ENCODE results near the gene MILR1.

DNA sequence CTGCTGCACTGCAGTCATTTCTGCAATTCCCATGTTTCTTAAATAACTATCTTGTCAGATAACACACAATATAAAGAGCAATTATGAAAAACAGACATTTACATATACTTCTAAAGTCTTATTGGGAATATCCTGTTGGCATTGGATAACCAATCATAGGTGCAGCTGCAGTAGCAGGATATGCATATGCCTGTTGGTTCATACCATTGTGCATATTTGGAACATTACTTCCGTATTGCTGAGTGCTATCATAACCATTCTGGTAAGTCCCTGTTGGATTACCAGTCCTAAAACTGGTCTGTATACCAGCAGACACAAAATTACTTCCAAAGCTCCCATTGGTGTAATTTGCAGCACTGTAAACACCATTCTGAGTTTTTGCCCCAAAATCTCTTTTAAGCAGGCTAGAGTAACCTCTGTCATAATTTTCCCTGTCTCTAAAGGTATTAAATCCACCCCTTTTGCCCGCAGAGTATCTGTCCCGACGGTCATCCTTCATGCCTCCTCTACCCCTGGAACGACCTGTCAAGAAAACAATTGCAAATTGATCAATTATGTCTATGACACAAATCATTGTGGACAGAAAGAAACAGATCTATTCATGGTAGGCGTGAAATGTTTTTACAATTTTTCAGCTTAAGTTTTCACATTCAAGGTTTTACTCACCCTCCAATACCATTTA lies 51.0 kb downstream of the MILR1 start:
- TF ChIP-seq, protein P1, sequence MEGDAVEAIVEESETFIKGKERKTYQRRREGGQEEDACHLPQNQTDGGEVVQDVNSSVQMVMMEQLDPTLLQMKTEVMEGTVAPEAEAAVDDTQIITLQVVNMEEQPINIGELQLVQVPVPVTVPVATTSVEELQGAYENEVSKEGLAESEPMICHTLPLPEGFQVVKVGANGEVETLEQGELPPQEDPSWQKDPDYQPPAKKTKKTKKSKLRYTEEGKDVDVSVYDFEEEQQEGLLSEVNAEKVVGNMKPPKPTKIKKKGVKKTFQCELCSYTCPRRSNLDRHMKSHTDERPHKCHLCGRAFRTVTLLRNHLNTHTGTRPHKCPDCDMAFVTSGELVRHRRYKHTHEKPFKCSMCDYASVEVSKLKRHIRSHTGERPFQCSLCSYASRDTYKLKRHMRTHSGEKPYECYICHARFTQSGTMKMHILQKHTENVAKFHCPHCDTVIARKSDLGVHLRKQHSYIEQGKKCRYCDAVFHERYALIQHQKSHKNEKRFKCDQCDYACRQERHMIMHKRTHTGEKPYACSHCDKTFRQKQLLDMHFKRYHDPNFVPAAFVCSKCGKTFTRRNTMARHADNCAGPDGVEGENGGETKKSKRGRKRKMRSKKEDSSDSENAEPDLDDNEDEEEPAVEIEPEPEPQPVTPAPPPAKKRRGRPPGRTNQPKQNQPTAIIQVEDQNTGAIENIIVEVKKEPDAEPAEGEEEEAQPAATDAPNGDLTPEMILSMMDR (IDR thresholded peaks at IDR 0.05), result no peak
- TF ChIP-seq POLR2A (IDR thresholded peaks at IDR 0.05), result no peak

All from thyroid gland (tissue), 4 donors.